ENCODE results near the gene DPP6.

DNA sequence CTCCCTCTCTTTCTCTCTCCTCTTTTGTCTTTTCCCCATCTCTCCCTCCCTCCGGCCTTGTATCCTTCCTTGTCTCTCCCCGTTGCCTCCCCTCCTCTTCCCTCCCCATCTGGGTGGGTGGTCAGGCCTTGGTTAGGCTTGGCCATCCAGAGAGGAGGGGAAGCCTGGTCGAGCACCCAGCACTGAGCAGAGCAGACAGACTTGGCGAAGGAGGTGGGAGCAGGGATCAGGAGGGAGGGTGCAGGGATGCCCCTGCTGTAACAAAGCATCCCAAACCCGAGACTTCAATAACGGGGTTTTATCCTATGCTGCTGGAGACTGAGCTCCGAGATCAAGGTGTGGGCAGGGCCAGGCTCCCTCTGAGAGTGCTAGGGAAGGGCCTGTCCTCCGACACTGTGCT is 853.4 kb downstream of the DPP6 start:
- TF ChIP-seq, protein P1, sequence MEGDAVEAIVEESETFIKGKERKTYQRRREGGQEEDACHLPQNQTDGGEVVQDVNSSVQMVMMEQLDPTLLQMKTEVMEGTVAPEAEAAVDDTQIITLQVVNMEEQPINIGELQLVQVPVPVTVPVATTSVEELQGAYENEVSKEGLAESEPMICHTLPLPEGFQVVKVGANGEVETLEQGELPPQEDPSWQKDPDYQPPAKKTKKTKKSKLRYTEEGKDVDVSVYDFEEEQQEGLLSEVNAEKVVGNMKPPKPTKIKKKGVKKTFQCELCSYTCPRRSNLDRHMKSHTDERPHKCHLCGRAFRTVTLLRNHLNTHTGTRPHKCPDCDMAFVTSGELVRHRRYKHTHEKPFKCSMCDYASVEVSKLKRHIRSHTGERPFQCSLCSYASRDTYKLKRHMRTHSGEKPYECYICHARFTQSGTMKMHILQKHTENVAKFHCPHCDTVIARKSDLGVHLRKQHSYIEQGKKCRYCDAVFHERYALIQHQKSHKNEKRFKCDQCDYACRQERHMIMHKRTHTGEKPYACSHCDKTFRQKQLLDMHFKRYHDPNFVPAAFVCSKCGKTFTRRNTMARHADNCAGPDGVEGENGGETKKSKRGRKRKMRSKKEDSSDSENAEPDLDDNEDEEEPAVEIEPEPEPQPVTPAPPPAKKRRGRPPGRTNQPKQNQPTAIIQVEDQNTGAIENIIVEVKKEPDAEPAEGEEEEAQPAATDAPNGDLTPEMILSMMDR (conservative IDR thresholded peaks at IDR 0.05 in 1 of 2, IDR thresholded peaks at IDR 0.05 in 1 of 2; ENCODE audit: extremely low read depth in 1 of 2, insufficient read depth in 1 of 2, low read depth in 1 of 2, low read length in 2 of 2): no peak
- TF ChIP-seq EZH2 (IDR thresholded peaks at IDR 0.05; ENCODE audit: borderline replicate concordance, low read length): no peak
